GM19397 (cell line): Measurements from ENCODE around the gene SLC6A17.
A peak's percentile ranks its signal among the peaks of the same experiment; 100 is the strongest.

Experiments used
- ATAC-seq: cut with Tn5 transposase; IDR thresholded peaks from one replicate; pipeline ENCODE4 v1.9.1; 2021; ENCODE audit warnings: mild to moderate bottlenecking, moderate library complexity; ENCODE audit not compliant: unreplicated experiment

The SLC6A17 gene

DNA sequence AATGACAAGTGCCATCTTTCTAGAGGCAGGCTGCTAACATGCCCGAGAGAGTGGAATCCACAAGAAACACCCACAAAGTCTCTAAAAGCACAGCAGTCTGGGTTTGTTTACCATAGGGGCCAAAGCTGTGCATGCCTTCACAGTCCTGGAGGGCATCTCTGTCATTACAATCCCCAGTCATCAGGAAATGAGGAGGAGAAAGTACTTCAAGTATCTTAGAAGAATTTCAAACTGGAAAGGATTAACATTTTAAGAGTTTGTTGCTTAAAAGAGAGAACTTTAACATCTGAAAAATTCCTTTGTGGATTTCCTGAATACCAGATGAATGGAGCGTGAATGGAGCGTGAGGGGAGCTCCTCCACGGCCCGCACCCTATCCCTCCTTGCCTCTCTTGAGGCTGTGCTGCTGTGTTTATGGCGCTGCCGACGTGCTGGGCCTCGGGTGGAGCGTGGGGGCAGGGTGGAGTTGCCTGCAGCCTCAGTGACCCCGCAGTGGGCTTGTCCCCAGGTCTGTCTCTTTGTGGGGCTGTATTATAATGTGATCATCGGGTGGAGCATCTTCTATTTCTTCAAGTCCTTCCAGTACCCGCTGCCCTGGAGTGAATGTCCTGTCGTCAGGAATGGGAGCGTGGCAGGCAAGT is 23.3 kb downstream of the SLC6A17 start:
- ATAC-seq = no peak

DNA sequence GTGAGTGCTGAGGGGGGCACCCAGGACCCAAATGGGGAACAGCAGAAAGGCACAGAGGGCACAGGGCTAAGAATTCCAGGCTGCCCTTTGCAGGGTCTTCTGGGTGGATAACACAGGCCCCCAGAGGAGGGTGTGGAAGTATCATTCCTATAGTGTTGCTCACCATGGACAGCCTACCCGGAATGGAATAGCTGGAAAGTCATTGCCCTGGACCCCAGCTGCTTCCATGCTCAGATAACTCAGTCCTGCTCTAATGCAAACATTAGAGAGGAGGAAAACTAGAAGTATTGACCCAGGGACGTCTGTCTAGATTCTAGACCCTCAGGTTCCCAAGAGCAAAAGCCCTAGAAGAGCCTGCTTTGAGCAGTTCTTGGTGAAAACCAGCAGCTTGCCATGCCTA is 24.7 kb downstream of the SLC6A17 start:
- ATAC-seq = no peak

DNA sequence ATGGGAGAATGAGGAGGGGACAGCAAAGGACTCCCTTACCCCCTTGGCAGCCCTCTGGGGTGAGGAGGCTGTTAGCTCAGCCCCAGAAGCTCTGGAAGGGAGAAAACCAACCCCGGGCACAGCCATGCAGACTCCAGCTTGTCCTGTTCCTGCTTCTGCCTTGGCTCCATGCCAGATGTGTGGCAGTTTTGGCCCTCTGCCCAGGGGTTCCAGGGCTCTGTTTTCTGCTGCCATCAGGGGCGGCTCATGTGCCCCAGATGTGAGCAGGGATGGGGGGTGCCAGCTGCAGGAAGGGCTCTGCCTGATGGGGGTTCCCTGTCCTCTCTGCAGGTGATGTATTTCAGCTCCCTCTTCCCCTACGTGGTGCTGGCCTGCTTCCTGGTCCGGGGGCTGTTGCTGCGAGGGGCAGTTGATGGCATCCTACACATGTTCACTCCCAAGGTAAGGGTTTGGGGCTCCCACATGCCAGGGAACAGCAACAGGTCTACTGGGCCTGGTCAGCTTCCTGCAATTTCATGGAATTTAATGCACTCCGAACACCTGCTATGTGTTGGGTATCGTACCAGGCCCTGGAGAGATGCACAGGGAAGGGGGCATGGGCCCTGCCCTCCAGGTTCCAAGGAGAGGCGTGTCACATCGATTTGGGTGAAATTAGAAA is 26.1 kb downstream of the SLC6A17 start:
- no peak for ATAC-seq

DNA sequence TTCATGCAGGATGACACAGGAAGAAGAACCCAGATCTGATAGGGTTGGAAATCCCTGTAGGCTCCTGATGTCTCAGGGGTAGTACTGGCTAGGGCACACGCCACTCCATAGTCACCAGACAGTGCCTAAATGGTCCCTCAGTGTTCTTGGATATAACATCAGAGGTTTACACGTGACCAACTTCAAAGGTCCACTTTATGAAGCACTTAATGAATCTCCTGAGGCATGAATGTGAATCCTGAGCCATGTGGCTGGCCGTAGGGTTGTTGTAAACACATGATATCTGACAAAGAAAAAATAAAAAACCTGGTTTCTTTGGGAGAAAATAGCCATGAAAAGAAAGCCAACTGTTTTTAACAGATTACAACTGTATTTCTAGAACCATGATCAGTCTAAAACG is 27.5 kb downstream of the SLC6A17 start:
- no peak for ATAC-seq

DNA sequence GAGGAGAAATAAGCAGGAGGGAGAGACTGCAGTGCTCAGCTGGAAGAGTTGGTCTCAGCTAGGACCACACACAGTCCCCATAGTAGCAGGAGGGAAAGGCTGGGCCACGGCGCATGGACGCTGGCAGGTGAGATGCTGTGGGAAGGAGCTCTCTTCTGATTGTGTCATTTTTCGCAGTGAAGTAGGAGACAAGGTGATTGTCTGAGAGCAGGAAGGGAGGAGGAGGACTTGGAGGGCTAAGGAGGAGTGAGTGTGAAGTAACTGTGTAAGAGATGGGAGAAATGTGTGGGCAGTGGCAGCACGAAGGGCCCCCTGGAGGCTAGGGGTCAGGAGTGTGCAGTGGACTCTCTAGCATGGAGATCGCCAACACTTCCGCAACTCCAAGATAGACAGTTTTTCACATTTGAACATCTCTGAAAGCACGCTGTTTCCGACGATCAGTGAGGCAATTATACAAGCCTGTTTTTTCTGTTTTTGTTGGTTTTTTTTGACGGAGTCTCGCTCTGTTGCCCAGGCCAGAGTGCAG is 33.4 kb downstream of the SLC6A17 start:
- ATAC-seq = no peak

DNA sequence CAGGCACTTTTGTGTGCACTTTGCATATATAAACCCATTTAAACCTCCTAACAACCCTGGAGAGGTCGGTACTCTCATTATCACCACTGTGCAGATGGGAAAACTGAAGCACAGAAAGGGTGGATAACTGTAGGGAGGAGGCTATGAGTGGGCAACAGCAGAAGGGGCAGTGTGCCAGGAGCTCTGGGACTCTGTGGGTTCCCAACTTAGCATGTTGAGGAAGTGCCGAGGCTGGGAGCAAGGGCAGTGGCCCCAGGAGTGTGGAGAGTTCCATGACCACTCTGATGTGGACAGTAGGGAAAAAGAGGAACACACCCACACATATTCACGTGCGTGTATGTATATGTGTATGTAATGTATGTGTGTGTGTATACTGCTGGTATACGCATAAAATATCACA is 34.2 kb downstream of the SLC6A17 start:
- no peak for ATAC-seq

DNA sequence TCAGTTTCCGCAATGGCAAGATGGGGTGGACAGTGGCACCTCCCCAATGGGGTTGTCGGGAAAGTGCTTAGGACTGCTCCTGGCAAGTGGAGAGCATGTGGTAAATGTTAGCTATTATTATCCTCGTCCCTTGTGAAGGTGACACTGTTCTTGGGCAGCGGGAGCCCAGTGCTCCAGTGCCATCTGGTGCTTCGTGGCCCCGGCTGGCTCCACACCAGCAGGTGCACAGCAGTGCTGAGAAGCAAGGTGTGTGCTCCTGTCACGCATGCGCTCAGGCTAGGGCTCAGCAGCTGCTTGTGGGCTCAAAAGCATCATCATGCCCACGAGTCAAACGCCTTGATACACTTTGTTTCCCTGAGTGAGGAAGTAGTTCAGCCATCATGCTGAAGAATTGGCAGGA is 34.9 kb downstream of the SLC6A17 start:
- no peak for ATAC-seq

DNA sequence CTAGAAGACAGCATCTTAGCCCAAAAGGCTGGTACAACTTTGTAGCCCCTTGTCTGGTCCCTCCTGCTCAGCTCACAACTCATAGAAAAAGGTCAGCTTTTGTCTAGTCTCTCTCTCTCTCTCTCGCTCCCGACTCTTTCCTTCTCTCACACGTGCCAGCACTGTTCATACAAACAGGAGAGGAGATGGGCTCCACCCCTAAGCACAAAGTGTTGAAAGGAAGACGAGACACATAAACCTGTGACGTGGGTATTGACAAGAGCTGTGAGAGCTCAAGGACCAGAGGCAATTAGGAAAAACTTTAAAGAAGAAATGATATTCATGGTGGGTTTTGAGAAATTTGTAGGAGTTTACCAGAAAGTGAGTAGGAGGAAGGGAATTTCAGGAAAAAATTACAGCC is 36.3 kb downstream of the SLC6A17 start:
- ATAC-seq = no peak

DNA sequence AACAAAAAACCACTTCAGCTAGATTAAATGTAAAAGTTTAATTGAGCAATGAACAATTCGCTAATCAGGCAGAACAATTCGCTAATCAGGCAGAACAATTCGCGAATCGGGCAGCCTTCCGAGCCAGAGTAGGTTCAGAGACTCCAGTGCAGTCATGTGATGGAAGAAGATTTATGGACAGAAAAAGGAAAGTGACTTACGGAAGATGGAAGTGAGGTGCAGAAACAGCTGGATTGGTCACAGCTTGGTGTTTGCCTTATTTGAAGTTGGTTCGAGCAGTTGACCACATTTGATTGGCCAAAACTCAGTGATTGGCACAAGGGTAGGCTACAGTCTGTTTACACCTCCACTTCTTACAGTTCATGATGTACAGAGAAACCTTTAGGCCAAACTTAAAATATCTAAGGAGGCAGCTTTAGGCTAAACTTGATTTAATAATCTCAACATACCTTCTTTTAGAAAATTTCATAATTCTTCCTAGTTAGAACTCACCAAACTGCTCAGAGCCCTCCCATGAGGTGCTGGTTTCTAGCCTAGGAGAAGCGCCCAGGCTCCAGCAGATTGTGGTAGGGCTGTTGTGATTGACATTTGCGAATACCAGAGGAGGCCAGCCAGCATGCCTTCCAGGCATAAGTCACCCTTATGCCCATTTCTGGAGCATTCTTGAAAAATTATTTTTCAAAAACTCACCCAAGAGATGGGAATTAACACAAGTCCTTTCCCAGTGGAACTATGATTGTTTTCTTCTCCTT is 37.0 kb downstream of the SLC6A17 start:
- ATAC-seq = no peak

DNA sequence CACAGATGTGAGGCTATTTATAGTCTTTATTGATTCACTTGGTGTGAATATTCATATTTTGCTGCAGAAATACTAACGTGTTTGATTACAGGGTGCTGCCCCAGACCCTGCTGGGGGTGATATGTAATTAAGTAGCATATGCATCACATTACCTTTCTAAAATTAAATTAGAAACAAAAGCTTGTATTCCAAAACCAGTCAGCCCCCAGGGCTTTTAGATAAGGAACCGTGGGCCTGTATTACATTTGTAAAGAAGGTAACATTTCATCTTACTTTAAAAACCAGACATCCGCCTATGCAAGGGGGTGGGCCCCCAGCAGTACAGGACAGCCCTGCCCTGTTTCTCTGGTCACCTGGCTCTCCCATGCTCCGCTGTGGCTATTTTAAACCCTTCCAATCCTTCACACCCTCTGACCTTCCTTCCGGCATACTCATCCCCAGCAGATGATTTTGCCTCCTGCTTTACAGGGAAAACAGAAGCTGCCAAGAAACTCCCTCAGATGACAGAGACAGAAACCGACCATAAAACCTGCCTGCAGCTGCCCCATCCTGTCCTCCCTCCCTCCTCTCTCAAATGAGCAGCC is 37.8 kb downstream of the SLC6A17 start:
- no peak for ATAC-seq

DNA sequence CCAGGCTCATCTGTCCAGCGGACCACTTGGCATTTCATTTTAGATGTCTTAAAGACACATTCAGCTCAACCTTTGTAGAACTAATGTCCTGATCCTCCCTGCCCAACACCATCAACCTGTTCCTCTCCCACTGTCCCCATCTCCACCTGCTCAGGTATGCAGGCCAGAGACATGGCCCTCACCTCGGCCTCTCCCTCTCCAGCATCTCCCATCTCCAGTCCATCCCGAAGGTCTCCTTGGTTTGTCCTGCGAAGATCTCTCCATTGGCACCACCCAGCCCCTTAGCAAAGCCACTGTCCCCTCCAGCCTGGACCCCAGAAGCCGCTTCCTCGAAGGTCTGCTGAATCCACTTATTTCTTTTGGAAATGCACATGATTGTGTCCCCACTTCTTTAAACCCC is 38.9 kb downstream of the SLC6A17 start:
- no peak for ATAC-seq

DNA sequence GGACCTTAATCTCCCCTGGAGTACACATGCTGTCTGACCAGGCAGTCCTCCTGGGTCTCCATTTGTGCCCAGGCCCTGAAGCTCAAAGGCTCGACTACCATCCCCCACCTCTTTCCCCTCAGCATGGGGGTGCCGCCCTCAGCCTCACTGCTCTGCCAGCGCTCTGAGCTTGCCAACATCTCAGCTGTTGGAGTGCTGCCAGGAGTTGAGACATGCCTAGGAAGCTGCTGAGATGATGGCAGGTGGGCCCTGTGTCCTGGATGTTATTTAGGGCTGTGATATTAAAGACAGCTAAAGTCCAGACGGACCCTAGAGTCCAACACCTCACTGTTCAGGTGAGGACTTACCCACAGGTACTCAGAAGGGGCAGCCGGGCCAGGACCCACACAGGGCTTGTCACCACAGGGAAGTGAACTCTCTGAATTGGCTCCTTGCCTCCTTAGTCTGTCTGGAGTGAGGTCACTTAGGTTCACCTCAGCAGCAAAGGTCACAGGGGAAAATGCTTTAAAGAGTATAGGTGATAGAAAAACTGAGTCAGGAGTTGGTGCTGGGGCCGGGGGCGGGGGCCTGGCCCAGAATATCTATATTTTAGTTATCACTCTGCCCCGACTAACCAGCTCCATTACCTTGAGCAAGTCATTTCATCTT is 40.1 kb downstream of the SLC6A17 start:
- no peak for ATAC-seq

DNA sequence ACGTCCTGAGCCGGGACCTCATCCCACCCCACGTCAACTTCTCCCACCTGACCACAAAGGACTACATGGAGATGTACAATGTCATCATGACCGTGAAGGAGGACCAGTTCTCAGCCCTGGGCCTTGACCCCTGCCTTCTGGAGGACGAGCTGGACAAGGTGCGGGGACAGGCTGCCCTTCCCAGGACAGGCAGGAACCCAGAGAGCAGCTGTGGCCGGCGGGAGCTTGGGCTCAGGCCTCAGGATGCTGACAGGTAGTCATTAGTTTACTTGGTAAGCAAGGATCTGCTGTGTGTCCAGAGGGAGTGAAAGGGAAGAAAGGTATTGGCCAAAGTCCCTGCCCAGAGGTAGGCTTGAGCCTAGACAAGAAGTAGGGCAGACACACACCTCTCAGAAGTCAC is 42.2 kb downstream of the SLC6A17 start:
- ATAC-seq = no peak

DNA sequence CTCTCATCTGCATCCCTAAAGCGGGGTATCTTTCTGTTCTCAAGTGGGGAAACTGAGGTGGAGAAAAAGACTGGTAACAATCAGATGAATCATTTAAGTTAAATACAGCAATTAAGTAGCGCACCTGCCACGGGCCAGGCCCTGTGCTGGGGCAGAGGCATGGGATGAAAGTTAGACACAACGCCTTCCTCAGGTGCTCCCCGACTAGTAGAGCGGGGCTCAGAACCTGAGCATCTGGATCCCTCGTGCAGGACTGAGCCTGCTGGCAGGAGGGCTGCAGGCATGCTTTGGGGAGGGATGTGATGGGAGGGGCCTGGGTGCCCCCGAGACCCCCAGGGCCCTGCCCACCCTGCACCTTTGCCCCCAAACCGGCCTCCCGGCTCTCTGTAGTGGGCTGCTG is 44.9 kb downstream of the SLC6A17 start:
- no peak for ATAC-seq

DNA sequence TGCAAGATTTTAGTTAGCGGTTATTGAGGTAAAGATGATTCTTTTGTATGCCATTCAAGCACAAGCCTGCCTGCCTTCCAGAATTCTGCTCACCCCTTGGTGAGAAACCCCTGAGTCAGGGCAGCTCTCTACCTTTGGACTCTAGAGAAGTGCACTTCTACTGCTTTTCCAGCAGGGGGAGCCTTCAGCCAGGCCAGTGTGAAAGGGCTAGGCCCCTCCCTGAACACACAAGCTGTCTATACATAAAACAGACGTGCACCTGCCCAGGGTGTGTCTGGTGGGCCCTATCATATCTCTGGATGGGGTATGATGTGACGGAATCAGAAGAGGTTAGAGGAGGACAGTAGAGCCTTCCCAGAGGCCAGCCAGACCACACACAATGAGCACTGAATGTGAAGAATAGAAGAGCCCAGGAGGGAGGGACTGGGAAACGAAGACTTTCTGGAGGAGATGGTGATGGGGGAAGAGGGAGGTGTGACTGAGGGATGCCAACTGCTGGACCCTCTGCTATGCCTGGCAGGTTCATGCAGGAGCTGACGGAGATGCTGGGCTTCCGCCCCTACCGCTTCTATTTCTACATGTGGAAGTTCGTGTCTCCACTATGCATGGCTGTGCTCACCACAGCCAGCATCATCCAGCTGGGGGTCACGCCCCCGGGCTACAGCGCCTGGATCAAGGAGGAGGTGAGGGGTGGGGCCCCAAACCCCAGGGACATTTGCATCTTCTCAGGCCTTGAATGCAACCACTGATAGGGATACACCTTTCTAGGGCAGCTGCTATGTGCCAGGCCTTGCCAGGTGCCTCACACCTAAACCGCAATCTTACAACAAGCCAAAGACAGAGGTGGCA is 46.8 kb downstream of the SLC6A17 start:
- peak; percentile 66 for ATAC-seq

DNA sequence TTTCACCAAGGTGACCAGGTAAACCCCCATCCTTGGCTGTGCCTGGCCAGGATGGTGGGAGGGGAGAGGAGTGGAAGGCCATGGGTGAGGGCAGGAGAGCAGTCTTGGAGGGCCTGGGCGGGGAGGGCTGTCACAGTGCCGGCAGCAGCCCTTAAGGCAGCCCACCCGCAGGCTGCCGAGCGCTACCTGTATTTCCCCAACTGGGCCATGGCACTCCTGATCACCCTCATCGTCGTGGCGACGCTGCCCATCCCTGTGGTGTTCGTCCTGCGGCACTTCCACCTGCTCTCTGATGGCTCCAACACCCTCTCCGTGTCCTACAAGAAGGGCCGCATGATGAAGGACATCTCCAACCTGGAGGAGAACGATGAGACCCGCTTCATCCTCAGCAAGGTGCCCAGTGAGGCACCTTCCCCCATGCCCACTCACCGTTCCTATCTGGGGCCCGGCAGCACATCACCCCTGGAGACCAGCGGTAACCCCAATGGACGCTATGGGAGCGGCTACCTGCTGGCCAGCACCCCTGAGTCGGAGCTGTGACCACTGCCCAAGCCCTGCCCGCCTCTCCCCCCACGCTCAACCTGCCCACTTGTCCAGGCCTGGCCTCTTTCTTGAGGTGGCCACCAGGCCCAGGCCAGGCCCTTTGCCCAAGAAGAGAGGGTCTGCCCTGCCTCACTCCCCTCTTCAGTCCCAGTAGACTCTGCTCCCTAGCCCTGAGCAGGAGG is 47.8 kb downstream of the SLC6A17 start:
- ATAC-seq = no peak

DNA sequence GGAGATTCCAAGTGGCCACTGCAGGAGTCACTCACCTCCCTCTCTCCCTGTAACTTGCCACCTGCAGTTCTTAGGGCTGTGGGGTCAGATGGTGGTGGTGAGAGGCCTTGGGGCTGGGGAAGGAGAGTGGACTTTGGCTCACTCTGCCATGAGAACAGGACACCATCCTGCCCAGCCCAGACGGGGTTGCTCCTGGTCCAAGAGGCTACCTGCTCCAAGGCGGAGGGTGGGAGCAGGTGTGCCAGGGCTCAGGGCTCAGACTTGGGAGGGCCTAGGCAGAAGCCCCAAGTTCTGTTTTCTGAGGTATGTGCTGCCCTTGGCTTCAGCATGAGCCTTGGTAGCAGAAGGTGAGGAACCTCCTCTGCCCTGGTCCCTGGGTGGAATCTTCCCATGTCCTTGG is 48.5 kb downstream of the SLC6A17 start:
- ATAC-seq = no peak

DNA sequence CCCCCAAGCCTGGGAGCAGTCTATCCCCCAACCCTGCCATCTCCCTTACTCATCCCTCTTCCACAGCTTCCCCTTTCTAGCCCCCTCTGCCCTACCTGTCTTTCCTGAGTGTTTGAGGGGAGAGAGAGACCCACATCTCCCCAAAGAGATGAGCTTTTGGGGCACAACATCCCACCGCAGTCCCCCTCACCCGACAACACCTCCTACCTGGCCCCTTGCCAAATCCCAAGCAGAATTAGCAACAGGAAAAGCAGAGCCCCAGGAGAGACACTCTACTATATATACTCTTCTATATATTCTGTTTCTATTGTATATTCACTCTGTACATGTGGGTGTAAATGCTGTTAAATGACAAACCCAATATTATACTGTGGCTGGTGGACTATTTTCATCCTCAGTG is 49.9 kb downstream of the SLC6A17 start:
- no peak for ATAC-seq

DNA sequence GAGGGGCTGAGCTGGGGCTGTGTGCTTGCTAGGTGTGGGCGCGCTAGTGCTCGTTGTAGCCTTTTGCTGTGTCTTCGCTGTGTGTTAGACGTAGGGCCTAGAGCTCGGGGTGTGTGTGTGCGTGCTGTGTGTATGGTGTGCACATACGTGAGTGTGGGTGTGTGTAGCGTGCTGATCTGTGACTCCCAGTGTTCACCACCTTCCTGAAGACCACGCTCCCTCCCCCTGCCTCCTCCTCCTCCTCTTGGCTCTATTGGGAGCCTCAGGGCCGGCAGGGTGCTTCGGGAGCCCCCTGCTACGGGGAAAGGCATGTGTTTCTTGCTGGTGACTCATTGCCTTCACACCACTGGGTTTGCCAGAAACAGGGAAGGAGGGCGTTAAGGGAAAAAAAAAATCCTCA is 50.4 kb downstream of the SLC6A17 start:
- no peak for ATAC-seq
